SKM-1 (cell line): ENCODE measurements around the gene TBATA.

Experiments used
- DNase-seq: peaks from one replicate; lab custom pipeline; 2025; ENCODE audit not compliant: unreplicated experiment; lab: John Stamatoyannopoulos, UW

The TBATA gene

DNA sequence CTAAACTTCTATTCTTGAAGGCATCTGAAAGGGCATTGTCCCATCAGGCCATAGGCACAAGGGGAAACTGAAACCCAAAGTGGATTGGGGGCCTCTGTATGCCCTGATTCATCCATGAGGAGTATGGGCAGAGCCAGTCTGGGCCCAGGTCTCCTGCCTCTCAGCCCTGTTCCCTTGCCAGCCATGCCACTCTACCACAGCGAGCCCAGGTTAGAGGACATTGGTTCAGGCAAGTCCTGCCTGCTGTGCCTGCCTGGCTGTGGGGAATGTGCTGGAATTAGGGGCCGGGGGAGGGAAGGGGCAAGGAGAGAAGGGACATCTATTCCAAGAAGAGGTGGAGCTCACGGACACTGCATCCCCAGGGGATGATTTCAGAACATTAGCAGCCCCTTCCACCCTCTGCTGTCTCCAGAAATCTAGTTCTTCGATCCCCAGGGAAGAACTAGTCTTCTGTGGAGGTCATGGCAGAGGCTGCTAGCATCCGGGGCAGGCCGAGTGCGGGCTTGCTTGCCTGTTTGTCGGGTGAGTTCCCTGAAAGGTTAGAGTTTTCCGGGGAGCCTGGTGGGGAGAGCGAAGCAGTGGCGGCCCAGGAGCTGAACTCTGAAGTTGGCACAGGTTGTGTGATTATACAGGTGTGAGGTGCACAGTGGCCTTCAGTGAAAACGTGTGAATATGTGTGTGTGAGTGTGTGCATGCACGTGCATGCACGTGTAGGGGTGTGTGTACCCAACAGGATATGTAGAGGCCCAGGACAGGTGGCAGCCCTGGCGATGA lies 37.8 kb downstream of the TBATA start:
- DNase-seq: no peak

DNA sequence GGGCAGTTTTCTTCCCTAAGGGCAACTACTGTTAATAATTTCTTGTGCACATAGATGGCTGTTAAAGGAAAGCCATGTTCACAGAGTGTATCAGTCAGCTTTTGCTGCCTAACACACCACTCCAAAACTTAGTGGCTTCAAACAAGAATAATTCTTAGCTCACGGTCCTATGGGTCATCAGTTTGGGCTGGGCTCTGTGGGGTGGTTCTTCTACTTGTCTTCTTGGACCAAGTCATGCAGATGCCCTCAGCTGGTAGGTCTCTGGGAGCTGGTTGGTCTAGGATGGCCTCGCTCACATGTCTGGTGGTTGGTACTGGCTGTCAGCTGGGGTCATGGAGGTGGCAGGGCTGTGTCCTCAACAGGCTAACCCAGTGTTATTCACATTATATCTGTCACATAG lies 39.6 kb downstream of the TBATA start:
- DNase-seq: no peak

DNA sequence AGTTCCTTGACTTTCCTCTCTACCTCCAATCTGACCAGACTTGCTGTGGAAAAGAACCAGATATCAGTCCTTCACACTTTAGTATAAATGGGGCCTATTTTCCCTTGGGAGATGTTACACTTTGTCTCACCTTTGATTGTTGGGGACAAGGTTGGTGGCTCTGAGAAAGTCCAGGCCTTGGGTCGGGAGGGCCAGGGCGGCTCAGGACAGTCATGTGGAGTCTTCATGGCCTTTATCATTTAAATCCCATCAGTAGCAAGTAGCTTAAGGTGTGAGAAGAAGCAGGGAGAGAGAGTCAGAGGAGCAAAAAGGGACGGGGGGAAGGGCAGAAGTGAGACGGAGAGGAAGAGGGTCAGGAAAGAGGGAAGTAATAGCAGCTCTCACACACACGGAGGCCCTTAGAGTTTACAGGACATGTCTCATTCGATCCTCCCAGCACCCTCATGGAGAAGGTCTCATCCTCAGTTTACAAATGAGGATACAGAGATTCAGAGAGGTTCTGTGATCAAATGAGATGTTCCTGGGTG lies 40.5 kb downstream of the TBATA start:
- DNase-seq: peak; percentile 62

DNA sequence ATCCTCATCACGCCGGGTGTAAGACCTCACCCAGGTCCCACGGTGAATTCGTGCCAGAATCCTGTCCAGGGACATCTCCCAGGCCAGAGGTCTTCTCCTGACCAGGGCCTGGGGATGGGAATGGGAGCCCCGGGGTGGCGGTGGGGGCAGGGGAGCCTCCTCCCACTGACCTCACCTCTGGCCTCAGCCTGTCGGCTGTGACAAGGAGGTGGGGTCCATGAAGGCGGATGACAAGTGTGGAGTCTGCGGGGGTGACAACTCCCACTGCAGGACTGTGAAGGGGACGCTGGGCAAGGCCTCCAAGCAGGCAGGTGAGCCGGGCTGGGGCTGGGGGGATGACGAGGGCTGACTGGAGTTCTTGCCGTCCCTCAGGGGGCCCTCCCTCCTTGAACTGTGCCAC lies 41.3 kb downstream of the TBATA start:
- DNase-seq: no peak

DNA sequence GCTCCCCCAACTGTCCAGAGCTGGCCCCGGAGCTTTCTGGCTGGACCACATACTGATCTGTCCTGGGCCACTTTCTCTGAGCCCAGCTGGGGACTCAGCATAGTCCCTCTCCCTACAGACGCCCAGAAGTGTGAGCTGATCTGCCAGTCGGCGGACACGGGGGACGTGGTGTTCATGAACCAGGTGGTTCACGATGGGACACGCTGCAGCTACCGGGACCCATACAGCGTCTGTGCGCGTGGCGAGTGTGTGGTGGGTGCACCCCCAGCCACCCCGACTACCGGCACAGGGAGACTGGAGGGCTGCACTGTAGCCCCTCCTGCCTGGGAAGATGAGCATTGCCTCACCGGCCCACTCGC lies 41.8 kb downstream of the TBATA start:
- no peak for DNase-seq

DNA sequence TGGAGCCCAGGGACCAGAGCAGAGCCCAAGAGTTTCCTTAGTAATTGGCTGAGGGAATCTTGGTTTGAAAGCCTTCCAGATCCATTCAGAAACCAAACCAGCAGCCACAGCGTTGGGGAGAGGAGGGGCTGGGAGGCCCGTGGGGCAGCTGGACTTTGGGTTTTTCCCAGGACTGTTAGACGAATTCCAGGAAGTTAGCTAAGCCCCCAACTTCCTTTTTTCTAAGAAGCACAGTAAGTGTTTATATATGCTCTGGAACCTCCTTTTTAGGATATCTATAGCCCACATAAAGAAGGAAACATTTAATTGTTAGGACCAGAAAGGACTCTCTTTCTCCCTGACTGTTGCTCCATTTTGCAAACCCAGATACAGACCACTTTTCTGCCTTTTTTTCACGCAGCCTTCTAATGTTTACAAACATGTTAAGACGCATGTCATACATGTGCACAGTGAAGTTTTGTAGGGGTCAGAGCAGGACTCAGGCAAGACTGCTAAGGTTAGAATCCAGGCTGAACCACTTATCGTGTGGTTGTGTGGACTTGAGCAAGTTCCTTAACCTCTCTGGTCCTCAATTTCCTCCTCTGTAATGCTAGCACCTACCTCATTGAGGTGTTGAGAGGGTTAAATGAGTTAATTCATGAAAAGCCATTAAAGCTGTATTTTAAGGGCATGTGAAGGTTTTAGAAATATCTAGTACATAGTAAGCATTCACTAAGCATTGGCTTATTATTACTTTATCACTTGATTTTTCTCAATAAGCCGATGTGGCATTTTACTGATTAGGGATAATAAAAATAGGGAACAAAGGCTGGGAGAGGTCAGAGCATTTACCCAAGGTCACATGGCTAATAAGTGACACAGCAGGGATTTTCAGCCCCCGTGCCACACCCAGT lies 42.4 kb downstream of the TBATA start:
- no peak for DNase-seq

DNA sequence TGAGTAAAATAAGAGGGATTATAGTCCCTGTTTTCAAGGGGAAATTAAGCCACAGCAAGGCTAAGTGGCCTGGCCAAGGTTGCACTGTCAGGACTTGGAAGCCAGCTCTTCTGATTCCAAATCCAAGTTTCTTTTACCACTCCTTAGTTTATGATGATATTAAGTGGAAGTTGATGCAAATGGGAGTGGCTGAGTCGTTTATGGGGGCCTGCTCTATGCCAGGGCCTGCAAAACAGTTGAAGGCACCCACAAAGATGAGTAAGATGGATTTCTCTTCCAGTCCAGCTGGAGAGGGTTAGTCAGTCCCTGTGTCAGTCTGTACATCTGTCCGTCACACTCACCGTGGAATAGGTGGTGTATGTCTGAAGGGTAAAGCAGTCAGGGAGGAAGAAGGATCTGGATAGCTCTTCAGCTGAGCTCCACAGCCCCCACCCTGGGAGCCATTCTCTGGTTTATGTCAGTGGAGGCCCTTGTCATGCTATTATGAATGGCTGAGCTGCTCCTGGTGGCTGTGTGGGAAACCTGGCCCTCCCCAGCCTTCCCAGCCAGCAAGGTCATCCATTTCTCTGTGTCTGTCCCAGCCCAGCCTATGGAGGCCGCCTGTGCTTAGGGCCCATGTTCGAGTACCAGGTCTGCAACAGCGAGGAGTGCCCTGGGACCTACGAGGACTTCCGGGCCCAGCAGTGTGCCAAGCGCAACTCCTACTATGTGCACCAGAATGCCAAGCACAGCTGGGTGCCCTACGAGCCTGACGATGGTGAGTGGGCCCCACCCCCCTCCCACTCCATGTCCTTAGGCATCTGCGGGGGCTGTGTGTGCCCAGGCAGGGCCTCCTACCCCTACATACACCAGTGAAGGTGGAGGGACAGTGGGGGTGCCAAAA lies 44.5 kb downstream of the TBATA start:
- no peak for DNase-seq

DNA sequence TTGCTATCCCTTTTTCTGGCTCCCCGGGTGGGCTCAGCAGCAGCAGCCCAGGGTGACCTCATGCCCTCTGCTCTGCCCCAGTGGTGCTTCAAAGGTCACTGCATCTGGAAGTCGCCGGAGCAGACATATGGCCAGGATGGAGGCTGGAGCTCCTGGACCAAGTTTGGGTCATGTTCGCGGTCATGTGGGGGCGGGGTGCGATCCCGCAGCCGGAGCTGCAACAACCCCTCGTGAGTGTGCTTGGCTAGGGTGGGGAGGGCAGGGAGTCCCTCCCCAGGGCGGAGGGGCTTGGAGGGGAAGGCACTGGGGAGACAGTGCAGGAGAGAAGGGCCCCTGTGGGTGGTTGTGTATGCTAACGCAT lies 46.4 kb downstream of the TBATA start:
- DNase-seq: no peak

DNA sequence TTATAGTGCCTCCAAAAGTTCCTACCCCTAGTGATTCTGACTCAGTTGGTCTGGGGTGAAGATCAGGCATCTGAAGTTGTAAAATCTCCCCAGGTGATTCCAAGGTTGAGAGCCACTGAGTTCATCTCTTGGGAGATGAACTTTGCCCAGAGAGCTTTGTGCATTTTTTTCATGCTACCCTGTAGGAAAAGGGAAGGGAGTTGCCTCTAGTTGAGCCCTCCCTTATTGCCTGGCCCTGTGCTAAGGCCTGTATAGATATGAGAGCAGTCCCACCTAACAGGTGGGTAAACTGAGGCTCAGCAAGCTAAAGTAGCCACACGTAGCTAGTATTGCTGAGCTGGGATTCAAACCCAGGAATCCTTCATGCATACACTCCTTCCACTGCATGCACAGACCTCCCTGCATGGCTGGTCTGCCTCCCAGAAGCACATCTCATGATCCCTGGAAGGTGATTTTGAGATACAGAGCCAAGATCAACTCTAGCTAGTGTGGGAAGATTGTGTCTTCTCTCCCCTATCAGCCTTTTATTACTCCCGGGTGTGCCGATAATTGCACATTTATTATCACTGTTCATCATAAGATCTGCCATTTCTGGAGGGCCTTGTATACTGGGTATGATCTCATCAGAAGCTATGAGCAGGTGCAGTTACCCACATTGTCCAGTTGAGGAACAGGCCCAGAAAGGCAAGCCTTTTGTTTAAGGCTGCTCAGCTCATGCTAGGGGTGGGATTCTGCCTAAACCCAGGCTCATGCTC lies 47.0 kb downstream of the TBATA start:
- DNase-seq: no peak

DNA sequence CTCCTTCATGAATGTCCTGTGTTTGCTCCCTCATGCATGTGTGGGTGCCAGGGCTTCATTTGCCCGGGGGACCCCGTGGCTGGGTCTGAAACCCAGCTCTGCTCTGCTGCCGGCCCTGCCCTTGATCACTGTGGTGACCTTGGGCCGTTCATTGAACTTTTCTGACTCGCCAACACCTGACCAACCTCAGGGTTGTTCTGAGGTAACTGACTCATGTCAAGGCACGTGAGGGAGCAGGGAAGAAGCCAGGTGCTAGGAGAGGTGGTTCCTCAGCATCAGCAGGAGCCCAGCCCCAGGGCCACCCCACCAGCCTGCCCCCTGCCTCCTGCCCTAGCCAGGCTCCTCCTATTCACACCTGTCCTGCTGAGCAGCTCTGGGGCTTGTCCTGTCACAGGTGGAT lies 47.9 kb downstream of the TBATA start:
- DNase-seq: no peak

DNA sequence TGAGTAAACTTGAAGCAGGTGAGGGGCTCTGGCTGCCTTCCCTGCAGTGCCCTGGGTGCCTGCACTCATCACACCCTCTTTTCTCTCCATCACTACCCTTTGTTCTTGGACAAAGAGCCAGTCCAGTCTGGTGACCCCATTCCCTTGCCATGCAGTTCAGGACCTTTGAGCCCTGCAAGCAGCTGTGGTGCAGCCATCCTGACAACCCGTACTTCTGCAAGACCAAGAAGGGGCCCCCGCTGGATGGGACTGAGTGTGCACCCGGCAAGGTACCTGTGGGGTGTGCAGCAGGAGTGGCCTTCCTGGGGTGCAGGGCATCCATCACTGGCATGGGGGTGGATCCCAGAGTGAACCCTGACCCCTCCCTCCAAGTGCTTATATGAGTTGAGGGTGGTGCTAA lies 48.7 kb downstream of the TBATA start:
- no peak for DNase-seq

DNA sequence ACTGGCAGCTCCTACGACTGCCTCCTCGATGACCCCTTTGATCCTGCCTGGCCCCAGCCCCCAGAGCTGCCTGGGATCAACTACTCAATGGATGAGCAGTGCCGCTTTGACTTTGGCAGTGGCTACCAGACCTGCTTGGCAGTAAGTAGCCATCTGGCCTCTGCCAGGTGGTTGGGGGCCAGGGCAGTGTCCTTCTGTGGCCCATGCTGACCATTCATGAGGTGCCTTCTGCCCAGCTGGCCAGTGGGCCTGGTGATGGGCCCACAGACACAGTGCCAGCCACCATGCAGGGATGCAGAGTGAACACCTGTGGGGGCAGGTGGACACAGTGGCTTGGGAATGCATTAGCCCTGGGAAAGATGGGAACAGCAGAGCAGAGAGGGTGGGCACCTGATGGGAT lies 50.0 kb downstream of the TBATA start:
- no peak for DNase-seq

DNA sequence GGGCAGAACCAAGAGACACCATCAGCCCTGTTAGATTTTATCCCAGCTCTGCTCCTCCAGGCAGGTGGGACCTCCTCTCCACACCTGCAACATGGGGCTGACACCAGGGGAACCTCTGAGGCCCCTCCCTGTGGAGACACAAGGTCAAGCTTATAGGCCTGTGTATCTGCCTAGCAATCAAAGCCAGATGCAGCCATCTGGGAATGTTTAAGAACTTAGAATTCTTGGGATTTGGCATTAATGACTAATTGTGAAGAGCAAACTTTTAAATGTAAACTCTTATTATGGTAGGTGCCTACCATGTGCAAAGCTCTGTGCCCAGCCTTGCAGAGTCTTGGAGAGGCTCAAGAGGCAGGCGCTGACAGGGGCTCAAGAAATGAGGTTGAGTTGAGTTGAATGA lies 52.1 kb downstream of the TBATA start:
- no peak for DNase-seq

DNA sequence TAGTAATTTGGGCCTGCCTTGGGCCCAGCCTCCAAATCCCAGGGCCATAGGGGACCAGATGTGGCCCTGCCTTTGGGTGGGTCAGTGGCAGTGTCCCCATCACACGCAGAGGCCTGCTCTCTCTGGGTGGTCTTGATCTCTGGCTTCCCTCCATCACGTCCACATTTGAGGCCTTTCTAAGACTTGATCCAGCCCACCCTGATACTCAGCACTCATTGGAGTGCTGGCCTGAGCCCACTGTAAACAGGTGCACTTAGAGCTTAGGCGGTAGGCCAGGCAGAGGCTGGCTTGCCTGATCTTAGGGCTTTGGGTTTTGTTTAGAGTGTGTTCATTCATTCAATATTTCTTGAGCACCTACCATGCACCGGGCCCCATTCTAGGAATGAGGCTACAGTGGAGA lies 52.6 kb downstream of the TBATA start:
- no peak for DNase-seq

DNA sequence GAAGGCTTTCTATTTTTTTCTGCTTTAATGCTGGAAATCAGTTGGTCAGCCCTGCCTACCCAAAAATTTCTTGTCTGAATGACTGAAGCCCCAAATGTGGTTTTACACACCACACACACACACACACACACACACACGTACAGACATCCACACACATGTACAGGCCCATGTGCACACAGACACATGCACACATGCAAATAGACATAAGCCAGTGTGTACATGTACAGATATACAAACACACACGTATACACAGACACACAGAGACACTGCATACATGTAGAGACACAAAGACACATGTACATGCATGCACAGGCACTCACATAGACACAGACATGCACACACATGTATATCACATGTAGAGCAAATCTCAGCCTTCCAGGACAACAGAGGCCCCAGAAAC lies 54.2 kb downstream of the TBATA start:
- no peak for DNase-seq

DNA sequence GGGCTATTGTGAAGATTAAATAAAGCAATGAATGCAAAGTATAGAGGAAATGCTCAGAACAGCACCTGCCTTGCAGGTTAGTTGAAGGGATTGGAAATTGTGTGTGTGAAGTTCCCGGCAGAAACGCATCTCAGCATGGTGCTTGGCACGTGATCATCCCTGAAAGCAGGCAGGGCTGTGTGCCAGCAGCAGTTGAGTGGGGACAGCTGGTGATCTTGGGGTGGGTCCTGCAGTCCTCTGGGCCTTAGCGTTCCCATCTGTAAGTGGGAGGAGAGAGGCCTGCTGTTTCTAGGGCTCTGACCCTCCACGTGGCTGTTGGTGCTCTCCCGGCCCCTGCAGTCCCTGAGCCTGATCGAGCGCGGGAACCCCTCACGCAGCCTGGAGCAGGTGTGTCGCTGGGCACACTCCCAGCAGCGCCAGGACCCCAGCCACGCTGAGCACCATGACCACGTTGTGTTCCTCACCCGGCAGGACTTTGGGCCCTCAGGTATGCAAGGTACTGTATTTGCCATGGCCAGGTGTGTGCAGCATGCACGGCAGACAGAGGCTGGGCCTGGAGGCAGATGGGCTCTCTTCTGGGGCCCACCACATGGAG lies 55.3 kb downstream of the TBATA start:
- DNase-seq: no peak

DNA sequence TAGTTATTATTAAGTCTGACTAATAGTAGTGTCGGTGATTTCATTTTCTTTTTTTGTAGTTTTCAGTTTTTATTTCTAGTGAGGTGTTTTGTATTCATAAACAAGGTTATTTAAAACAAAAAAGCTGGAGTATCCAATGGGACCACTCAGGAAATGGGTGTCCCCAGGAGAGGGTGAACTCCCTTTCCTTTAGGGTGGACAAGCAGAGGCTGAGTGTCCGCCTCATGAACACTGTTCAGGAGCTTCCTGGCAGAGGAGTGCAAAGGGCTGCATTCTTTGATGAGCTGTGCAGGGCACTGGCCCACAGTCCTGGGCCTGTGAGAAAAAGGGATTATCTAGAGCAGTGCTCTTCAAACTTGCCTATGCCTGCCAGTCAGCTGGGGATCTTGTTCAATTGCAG lies 56.8 kb downstream of the TBATA start:
- DNase-seq: no peak

DNA sequence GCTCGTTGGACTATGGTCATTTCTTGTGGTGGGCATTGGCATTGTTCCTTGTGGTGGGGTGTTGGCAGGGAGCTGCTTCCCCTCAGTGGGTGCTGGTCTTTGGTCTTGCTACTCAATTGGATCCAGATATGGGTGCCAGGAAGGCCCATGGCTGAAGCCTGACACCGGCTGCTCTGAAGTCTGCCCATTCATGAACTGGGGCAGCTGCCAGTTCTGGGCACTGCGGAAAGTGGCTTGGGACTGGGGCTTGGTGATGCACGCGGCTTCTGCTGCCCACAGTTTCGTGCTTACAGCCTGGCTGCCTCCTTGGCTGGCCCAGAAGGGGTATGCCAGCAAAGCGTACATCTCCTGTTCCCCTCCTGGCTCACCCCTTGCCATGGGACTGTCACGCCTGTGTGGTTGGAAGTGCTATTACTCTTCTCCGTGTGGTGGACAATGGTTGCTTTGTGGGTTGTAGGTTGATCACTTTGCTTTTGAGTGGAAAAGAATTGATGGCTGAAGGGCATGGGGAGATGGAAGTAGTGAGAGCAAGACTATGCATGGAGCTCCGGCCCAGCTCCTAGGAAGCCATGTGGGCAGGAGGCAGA lies 58.2 kb downstream of the TBATA start:
- no peak for DNase-seq

DNA sequence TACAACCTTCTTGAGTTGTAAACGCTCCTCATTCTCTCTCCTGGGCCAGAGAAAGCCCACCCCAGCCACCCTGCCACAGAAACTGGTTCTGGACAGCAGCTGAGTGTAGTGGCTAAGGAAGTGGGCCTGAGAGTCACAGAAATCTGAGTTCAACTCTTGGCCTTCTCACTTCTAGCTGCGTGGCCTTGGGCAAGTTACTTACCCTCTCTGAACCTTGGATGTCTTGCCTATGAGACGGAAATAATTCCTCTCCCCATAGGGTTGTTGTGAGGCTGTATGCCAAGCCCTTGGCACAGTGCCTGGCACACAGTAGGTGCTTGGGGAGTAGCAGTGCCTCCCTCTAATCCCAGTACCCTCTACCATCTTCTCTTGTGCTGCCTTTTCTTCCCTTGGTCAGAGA lies 61.4 kb downstream of the TBATA start:
- no peak for DNase-seq
